GM18502 (cell line): ENCODE results near the gene AP2A2.
"Not testable (repeated sequence)": the region's sequence is repeated elsewhere in the genome, so short reads cannot be mapped to it uniquely, and the experiment has no call there.

ENCODE experiments used
- ATAC-seq: cut with Tn5 transposase; IDR thresholded peaks from one replicate; pipeline ENCODE4 v1.9.1; 2021; ENCODE audit warnings: mild to moderate bottlenecking; ENCODE audit not compliant: unreplicated experiment, poor library complexity

AP2A2 gene

GRCh38 chr11:952406-953385 lies 27.0 kb downstream of the AP2A2 start:
- no peak for ATAC-seq

GRCh38 chr11:953512-953911 lies 27.8 kb downstream of the AP2A2 start:
- ATAC-seq, result no peak

GRCh38 chr11:954392-955153 lies 28.9 kb downstream of the AP2A2 start:
- ATAC-seq, result no peak

GRCh38 chr11:955154-956063 lies 29.7 kb downstream of the AP2A2 start:
- no peak for ATAC-seq

- no peak for ATAC-seq
Observed at GRCh38 chr11:957212-957920, 31.7 kb downstream of the AP2A2 start.

- no peak for ATAC-seq
Observed at GRCh38 chr11:958101-958500, 32.4 kb downstream of the AP2A2 start.

- ATAC-seq, result no peak
Observed at GRCh38 chr11:959027-959426, 33.4 kb downstream of the AP2A2 start.

- ATAC-seq, result no peak
Observed at GRCh38 chr11:959608-960007, 33.9 kb downstream of the AP2A2 start.

- ATAC-seq, result not testable (repeated sequence)
Observed at GRCh38 chr11:961310-961920, 35.7 kb downstream of the AP2A2 start.

GRCh38 chr11:961921-962320 lies 36.3 kb downstream of the AP2A2 start:
- no peak for ATAC-seq

GRCh38 chr11:962688-963087 lies 37.0 kb downstream of the AP2A2 start:
- no peak for ATAC-seq

GRCh38 chr11:963852-964251 lies 38.2 kb downstream of the AP2A2 start:
- ATAC-seq, result no peak

GRCh38 chr11:965206-965775 lies 39.6 kb downstream of the AP2A2 start:
- no peak for ATAC-seq

- no peak for ATAC-seq
Observed at GRCh38 chr11:967995-968751, 42.5 kb downstream of the AP2A2 start.

GRCh38 chr11:968822-969221 lies 43.2 kb downstream of the AP2A2 start:
- no peak for ATAC-seq

- no peak for ATAC-seq
Observed at GRCh38 chr11:969651-970205, 44.1 kb downstream of the AP2A2 start.

- ATAC-seq, result no peak
Observed at GRCh38 chr11:970319-970871, 44.7 kb downstream of the AP2A2 start.
